HEK293 (cell line): ENCODE results near the gene SPON2.

ENCODE experiments used
- CTCF ChIA-PET: fragments of 350-600 bp; formaldehyde crosslinking; extraction: SDS; loops from one replicate; lab custom pipeline; 2021; ENCODE audit warnings: antibody characterized with exemption; lab: Yijun Ruan, JAX
- POLR2A ChIA-PET: fragments of 300-600 bp; formaldehyde crosslinking; extraction: SDS; loops from one replicate; lab custom pipeline; 2020; ENCODE audit warnings: antibody characterized with exemption, inconsistent platforms; lab: Yijun Ruan, JAX
- H3K27ac ChIP-seq: fragments of 200-500 bp; sonication (Bioruptor generic); 2 replicates; pipeline ENCODE4 v1.5.1; 2014; ENCODE audit warnings: low read depth, low read length, control low read depth, inconsistent platforms; ENCODE audit errors: extremely low read depth
- H3K36me3 ChIP-seq, 2 experiments: fragments of 200-500 bp in 1 of 2; sonication (Bioruptor generic) in 1 of 2; 1 replicate in 1 of 2; 2 replicates in 1 of 2; pipeline ENCODE4 v1.5.1; 2014 to 2017; ENCODE audit warnings: inconsistent platforms in 2 of 2, low read length in 2 of 2; ENCODE audit not compliant: control insufficient read depth in 2 of 2, insufficient read depth in 1 of 2
- H3K4me1 ChIP-seq: fragments of 200-500 bp; sonication (Bioruptor generic); 2 replicates; pipeline ENCODE4 v1.5.1; 2014; ENCODE audit warnings: mild to moderate bottlenecking, low read length, inconsistent platforms; ENCODE audit not compliant: control insufficient read depth, insufficient read depth
- H3K4me3 ChIP-seq: 2 replicates; pipeline ENCODE4 v1.5.1; 2011; ENCODE audit warnings: low read depth, mild to moderate bottlenecking, control low read depth, low read length, moderate library complexity
- H3K9me3 ChIP-seq: fragments of 200-500 bp; sonication (Bioruptor generic); 2 replicates; pipeline ENCODE4 v1.5.1; 2014; ENCODE audit warnings: low read depth, low read length, inconsistent platforms; ENCODE audit not compliant: control insufficient read depth, insufficient read depth
- BCL11A ChIP-seq: fragments of 450-650 bp; formaldehyde crosslinking; IDR thresholded peaks from 2 replicates; pipeline ENCODE4 v1.5.1; 2016; ENCODE audit warnings: low read depth, missing biosample characterization, missing genetic modification characterization
- HOXA7 ChIP-seq: sonication (generic); formaldehyde crosslinking; IDR thresholded peaks from 2 replicates; pipeline ENCODE4 v1.8.1; 2022; ENCODE audit warnings: missing genetic modification reagents, borderline replicate concordance
- SCRT1 ChIP-seq: fragments of 450-650 bp; formaldehyde crosslinking; IDR thresholded peaks from 2 replicates; pipeline ENCODE4 v1.5.1; 2016; ENCODE audit warnings: missing biosample characterization, missing genetic modification characterization, borderline replicate concordance
- TCF7L2 ChIP-seq: IDR thresholded peaks from 2 replicates; pipeline ENCODE4 v1.6.1; 2011; ENCODE audit warnings: low read depth, mild to moderate bottlenecking, inconsistent platforms, low read length, moderate library complexity, borderline replicate concordance
- ZBTB20 ChIP-seq: fragments of 450-650 bp; formaldehyde crosslinking; IDR thresholded peaks from 2 replicates; pipeline ENCODE4 v1.5.1; 2016; ENCODE audit warnings: missing biosample characterization, missing genetic modification characterization
- ZBTB7A ChIP-seq: fragments of 450-650 bp; formaldehyde crosslinking; IDR thresholded peaks from 2 replicates; pipeline ENCODE4 v1.5.1; 2016; ENCODE audit warnings: low read depth, missing biosample characterization, missing genetic modification characterization
- ZFP41 ChIP-seq: fragments of 450-650 bp; formaldehyde crosslinking; IDR thresholded peaks from 2 replicates; pipeline ENCODE4 v1.5.1; 2016; ENCODE audit warnings: missing biosample characterization, missing genetic modification characterization, borderline replicate concordance
- ZNF155 ChIP-seq: fragments of 450-650 bp; formaldehyde crosslinking; IDR thresholded peaks from 2 replicates; pipeline ENCODE4 v1.5.1; 2016; ENCODE audit warnings: missing biosample characterization, missing genetic modification characterization
- ZNF274 ChIP-seq, 2 experiments: fragments of 200-500 bp in 1 of 2; fragments of 450-650 bp in 1 of 2; sonication (Bioruptor generic) in 1 of 2; formaldehyde crosslinking in 1 of 2; IDR thresholded peaks; 2 replicates each; pipeline versions ENCODE4 v1.5.1 to v1.6.1; 2014 to 2016; ENCODE audit warnings: borderline replicate concordance in 1 of 2, inconsistent platforms in 1 of 2, low read length in 1 of 2, missing biosample characterization in 1 of 2, missing genetic modification characterization in 1 of 2
- ZNF416 ChIP-seq: fragments of 450-650 bp; formaldehyde crosslinking; IDR thresholded peaks from 2 replicates; pipeline ENCODE4 v1.5.1; 2016; ENCODE audit warnings: missing biosample characterization, missing genetic modification characterization
- ZNF544 ChIP-seq: fragments of 450-650 bp; formaldehyde crosslinking; IDR thresholded peaks from 2 replicates; pipeline ENCODE4 v1.5.0; 2017; ENCODE audit warnings: missing biosample characterization, missing genetic modification characterization
- ZNF555 ChIP-seq: fragments of 450-650 bp; formaldehyde crosslinking; conservative IDR thresholded peaks from 2 replicates; pipeline ENCODE4 v1.5.1; 2017; ENCODE audit warnings: missing biosample characterization, mild to moderate bottlenecking, missing genetic modification characterization, inconsistent platforms
- ZNF768 ChIP-seq: fragments of 450-650 bp; formaldehyde crosslinking; IDR thresholded peaks from 2 replicates; pipeline ENCODE4 v1.5.1; 2018; ENCODE audit warnings: missing biosample characterization, mild to moderate bottlenecking, missing genetic modification characterization
- TF ChIP-seq, protein P1 (sequence below): fragments of 450-650 bp; formaldehyde crosslinking; IDR thresholded peaks from 2 replicates; pipeline ENCODE4 v1.5.1; 2016; ENCODE audit warnings: missing biosample characterization, missing genetic modification characterization
- TF ChIP-seq, protein P2 (sequence below): fragments of 450-650 bp; formaldehyde crosslinking; IDR thresholded peaks from 2 replicates; pipeline ENCODE4 v1.5.0; 2017; ENCODE audit warnings: missing biosample characterization, missing genetic modification characterization, borderline replicate concordance

SPON2 gene

GRCh38 chr4:1221155-1221870 is 48.9 kb upstream of the SPON2 start (continued):
- TF ChIP-seq ZNF544 (no peak), ZNF768 (tag by site-specific recombination) (no peak), BCL11A (tag by site-specific recombination) (no peak), ZNF555 (no peak), TCF7L2 (no peak), ZNF155 (tag by site-specific recombination) (no peak), ZBTB7A (tag by site-specific recombination) (no peak), ZBTB20 (tag by site-specific recombination) (no peak)

GRCh38 chr4:1220566-1220965 is 48.2 kb upstream of the SPON2 start:
- TF ChIP-seq, protein P1, sequence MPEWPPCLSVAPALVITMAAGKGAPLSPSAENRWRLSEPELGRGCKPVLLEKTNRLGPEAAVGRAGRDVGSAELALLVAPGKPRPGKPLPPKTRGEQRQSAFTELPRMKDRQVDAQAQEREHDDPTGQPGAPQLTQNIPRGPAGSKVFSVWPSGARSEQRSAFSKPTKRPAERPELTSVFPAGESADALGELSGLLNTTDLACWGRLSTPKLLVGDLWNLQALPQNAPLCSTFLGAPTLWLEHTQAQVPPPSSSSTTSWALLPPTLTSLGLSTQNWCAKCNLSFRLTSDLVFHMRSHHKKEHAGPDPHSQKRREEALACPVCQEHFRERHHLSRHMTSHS: no peak
- TF ChIP-seq SCRT1 (no peak), ZNF416 (tag by site-specific recombination) (no peak), ZFP41 (tag by site-specific recombination) (no peak)
- TF ChIP-seq, protein P2, sequence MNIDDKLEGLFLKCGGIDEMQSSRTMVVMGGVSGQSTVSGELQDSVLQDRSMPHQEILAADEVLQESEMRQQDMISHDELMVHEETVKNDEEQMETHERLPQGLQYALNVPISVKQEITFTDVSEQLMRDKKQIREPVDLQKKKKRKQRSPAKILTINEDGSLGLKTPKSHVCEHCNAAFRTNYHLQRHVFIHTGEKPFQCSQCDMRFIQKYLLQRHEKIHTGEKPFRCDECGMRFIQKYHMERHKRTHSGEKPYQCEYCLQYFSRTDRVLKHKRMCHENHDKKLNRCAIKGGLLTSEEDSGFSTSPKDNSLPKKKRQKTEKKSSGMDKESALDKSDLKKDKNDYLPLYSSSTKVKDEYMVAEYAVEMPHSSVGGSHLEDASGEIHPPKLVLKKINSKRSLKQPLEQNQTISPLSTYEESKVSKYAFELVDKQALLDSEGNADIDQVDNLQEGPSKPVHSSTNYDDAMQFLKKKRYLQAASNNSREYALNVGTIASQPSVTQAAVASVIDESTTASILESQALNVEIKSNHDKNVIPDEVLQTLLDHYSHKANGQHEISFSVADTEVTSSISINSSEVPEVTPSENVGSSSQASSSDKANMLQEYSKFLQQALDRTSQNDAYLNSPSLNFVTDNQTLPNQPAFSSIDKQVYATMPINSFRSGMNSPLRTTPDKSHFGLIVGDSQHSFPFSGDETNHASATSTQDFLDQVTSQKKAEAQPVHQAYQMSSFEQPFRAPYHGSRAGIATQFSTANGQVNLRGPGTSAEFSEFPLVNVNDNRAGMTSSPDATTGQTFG (tag by site-specific recombination): no peak
- no peaks in the 10 kb centered on the region for H3K4me1 ChIP-seq
- ChIA-PET POLR2A (no interaction called here), CTCF (no interaction called here)
- H3K36me3 ChIP-seq: peaks cover 0 to 79% of the 10 kb centered on the region in 2 experiments; a peak in 2 of 3 replicates
- no peaks in the 10 kb centered on the region for H3K9me3 ChIP-seq
- H3K27ac ChIP-seq: no peak overlapping the region
- H3K4me3 ChIP-seq: no peak overlapping the region

DNA sequence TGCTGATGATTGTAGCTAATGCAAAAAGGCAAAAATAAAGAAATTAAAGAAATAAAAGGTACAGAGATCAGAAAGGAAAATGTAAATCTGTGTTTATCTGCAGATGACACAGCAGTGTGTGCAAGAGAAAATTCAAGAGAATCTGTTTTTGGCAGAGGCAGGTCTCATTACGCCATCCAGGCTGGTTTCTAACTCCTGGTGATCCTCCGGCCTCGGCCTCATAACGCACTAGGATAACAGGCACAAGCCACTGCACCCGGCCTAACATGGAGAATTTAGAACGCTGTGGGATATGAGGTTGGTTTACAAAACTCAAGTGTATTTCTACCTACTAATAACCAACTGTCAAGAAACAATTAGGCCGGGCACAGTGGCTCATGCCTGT is 47.2 kb upstream of the SPON2 start:
- peaks cover 0 to 79% of the 10 kb centered on the region in 2 experiments; a peak in 2 of 3 replicates for H3K36me3 ChIP-seq
- H3K27ac ChIP-seq: no peak overlapping the region
- H3K4me1 ChIP-seq: no peaks in the 10 kb centered on the region
- H3K4me3 ChIP-seq: no peak overlapping the region
- ChIA-PET POLR2A (no interaction called here), CTCF (interaction anchor here (0.7 kb wide), 1 partner anchor 477 kb away, joined by 3 read pairs; no protein-coding TSS in a partner anchor)
- H3K9me3 ChIP-seq: no peaks in the 10 kb centered on the region
- TF ChIP-seq ZNF274 (IDR thresholded peaks at IDR 0.05; ENCODE audit: low read length): no peak
- TF ChIP-seq ZNF274 (tag by site-specific recombination; IDR thresholded peaks at IDR 0.05; ENCODE audit: borderline replicate concordance): no peak
- TF ChIP-seq HOXA7 (CRISPR knock-in tag): no peak
